ENCODE results near the gene GPR150. TPM values are rescaled to one million over a fixed set of nuclear protein-coding genes. Genes with fewer than 3 reads are reported as not detected.

The GPR150 gene
- 0.18 and 0.86 TPM in 2 replicates for total RNA-seq

GRCh38 chr5:95620030-95620869 lies at the start of gene GPR150:
Gene GPR150 (plus strand): TSS chr5:95620087. CDS start chr5:95620276, 189 bp downstream.

GRCh38 chr5:95646569-95647431 lies 26.9 kb downstream of the GPR150 start, which contains the start of gene RFESD:
Gene RFESD (plus strand): TSS chr5:95646777. CDS start chr5:95652272, 5,495 bp downstream.

Other genes with a start within 250 kb of the GPR150 start
- gene FAM81B, start 228.7 kb upstream of the GPR150 start, total RNA-seq = not detected in 2 replicates
- 72.4 and 87.9 TPM in 2 replicates for gene SKIC3, start 65.1 kb upstream of the GPR150 start, total RNA-seq
- gene ARSK, start 65.0 kb upstream of the GPR150 start, total RNA-seq = 16.7 and 22.3 TPM in 2 replicates
- 0.58 and 2.1 TPM in 2 replicates for gene RFESD, start 26.7 kb downstream of the GPR150 start, total RNA-seq
- gene SPATA9, start 62.9 kb downstream of the GPR150 start, total RNA-seq = not detected in 2 replicates
- 121 and 151 TPM in 2 replicates for gene RHOBTB3, start 111.2 kb downstream of the GPR150 start, total RNA-seq
- 417 and 468 TPM in 2 replicates for gene GLRX, start 202.6 kb downstream of the GPR150 start, total RNA-seq